ENCODE data around the gene SAMD4A.

The SAMD4A gene

DNA sequence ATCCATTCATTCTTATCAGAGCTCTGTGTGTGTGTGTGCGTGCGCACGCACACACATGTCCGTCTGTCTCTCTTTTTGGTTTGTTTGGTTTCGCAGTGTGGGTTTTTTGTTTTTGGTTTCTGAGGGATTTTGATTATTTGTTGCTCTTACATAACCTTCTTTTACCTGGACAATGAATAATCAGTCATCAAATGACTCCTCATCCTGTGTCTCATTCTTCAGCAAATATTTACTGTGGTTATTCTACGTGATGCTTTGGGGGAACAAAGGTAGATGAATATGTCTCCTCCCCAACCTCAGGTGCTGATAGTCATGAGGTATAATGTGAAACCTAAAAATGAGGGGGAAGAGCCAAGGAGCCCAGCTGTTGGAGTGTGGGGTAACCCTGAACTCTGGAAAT lies 92.4 kb downstream of the SAMD4A start:
- no peak overlapping the region for H3K4me3 ChIP-seq (ENCODE audit: low read depth, low read length, poor library complexity, severe bottlenecking)
- no peaks in the 10 kb centered on the region for H3K9me3 ChIP-seq (ENCODE audit: low read length)
- no peaks in the 10 kb centered on the region for H3F3A ChIP-seq (ENCODE audit: insufficient read depth, low read length)
- no peaks in the 10 kb centered on the region for H3K9me2 ChIP-seq (ENCODE audit: low read depth, low read length)
- H3K4me1 ChIP-seq (ENCODE audit: insufficient read depth, low read length, severe bottlenecking), result no peaks in the 10 kb centered on the region
- H3K4me2 ChIP-seq (ENCODE audit: low read length), result no peak overlapping the region
- H3K36me3 ChIP-seq (ENCODE audit: insufficient read depth, low read length), result no peaks in the 10 kb centered on the region
- TF ChIP-seq EZH2 (IDR thresholded peaks at IDR 0.05; ENCODE audit: borderline replicate concordance, low read length) (no peak), CTCF (IDR thresholded peaks at IDR 0.05; ENCODE audit: low read length) (no peak)
- no peaks in the 10 kb centered on the region for H4K20me1 ChIP-seq (ENCODE audit: insufficient read depth, low read length)
- no peak overlapping the region for H3K27ac ChIP-seq (ENCODE audit: low read depth, low read length, poor library complexity, severe bottlenecking)
- H3K79me2 ChIP-seq (ENCODE audit: insufficient read depth, low read length), result no peaks in the 10 kb centered on the region
- no peak overlapping the region for H3K9ac ChIP-seq (ENCODE audit: low read length)
- no peak overlapping the region for H2AFZ ChIP-seq (ENCODE audit: low read length)
- H3K27me3 ChIP-seq (ENCODE audit: insufficient read depth, low read length), result no peaks in the 10 kb centered on the region

DNA sequence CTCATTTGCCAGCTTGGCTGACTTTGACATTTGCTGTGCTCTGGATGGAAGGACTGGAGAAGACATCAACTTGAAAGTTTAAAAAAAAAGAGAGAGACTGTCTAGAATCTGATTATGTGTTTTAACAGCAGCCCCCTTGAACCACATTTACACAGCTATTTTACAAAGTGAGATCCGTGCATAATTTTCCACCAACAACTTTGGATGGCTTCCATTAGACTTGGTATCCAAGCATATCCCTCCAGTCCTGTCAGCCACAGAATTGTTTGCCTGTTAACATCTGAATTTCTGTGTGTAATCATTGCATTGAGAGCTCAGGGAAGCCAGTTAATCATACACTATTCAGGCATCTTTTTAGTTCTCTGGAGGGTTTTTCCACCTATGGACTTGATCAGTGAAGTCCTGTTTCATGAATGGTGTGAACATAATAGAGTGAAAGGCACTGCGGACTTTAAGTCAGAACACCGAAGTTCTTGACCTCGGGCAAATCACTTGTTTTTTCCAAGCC lies 93.7 kb downstream of the SAMD4A start:
- H3K9ac ChIP-seq (ENCODE audit: low read length), result no peak overlapping the region
- no peak overlapping the region for H3K27ac ChIP-seq (ENCODE audit: low read depth, low read length, poor library complexity, severe bottlenecking)
- H3K4me1 ChIP-seq (ENCODE audit: insufficient read depth, low read length, severe bottlenecking), result no peaks in the 10 kb centered on the region
- no peak overlapping the region for H2AFZ ChIP-seq (ENCODE audit: low read length)
- no peaks in the 10 kb centered on the region for H4K20me1 ChIP-seq (ENCODE audit: insufficient read depth, low read length)
- H3K9me2 ChIP-seq (ENCODE audit: low read depth, low read length), result no peaks in the 10 kb centered on the region
- H3K27me3 ChIP-seq (ENCODE audit: insufficient read depth, low read length), result no peaks in the 10 kb centered on the region
- no peaks in the 10 kb centered on the region for H3K79me2 ChIP-seq (ENCODE audit: insufficient read depth, low read length)
- H3F3A ChIP-seq (ENCODE audit: insufficient read depth, low read length), result no peaks in the 10 kb centered on the region
- H3K36me3 ChIP-seq (ENCODE audit: insufficient read depth, low read length), result no peaks in the 10 kb centered on the region
- no peak for TF ChIP-seq CTCF (IDR thresholded peaks at IDR 0.05; ENCODE audit: low read length)
- TF ChIP-seq EZH2 (IDR thresholded peaks at IDR 0.05; ENCODE audit: borderline replicate concordance, low read length), result no peak
- no peak overlapping the region for H3K4me3 ChIP-seq (ENCODE audit: low read depth, low read length, poor library complexity, severe bottlenecking)
- no peak overlapping the region for H3K4me2 ChIP-seq (ENCODE audit: low read length)
- no peaks in the 10 kb centered on the region for H3K9me3 ChIP-seq (ENCODE audit: low read length)

GRCh38 chr14:54662491-54663133 lies 95.7 kb downstream of the SAMD4A start:
- Histone ChIP-seq H3K27me3 (ENCODE audit: insufficient read depth, low read length) (no peaks in the 10 kb centered on the region), H3K36me3 (ENCODE audit: insufficient read depth, low read length) (no peaks in the 10 kb centered on the region), H3K79me2 (ENCODE audit: insufficient read depth, low read length) (no peaks in the 10 kb centered on the region), H3K4me3 (ENCODE audit: low read depth, low read length, poor library complexity, severe bottlenecking) (no peak overlapping the region), H3K9me3 (ENCODE audit: low read length) (no peaks in the 10 kb centered on the region), H4K20me1 (ENCODE audit: insufficient read depth, low read length) (no peaks in the 10 kb centered on the region), H3K9me2 (ENCODE audit: low read depth, low read length) (no peaks in the 10 kb centered on the region), H3F3A (ENCODE audit: insufficient read depth, low read length) (no peaks in the 10 kb centered on the region), H2AFZ (ENCODE audit: low read length) (no peak overlapping the region), H3K4me2 (ENCODE audit: low read length) (no peak overlapping the region), H3K27ac (ENCODE audit: low read depth, low read length, poor library complexity, severe bottlenecking) (no peak overlapping the region), H3K4me1 (ENCODE audit: insufficient read depth, low read length, severe bottlenecking) (no peaks in the 10 kb centered on the region), H3K9ac (ENCODE audit: low read length) (no peak overlapping the region)
- TF ChIP-seq EZH2 (IDR thresholded peaks at IDR 0.05; ENCODE audit: borderline replicate concordance, low read length), result no peak
- TF ChIP-seq CTCF (IDR thresholded peaks at IDR 0.05; ENCODE audit: low read length), result no peak

All from OCI-LY1 (cell line).